ENCODE results near the gene C5AR2.

GRCh38 chr19:47310323-47310722 lies 21.7 kb upstream of the C5AR2 start:
- TF ChIP-seq, protein P1, sequence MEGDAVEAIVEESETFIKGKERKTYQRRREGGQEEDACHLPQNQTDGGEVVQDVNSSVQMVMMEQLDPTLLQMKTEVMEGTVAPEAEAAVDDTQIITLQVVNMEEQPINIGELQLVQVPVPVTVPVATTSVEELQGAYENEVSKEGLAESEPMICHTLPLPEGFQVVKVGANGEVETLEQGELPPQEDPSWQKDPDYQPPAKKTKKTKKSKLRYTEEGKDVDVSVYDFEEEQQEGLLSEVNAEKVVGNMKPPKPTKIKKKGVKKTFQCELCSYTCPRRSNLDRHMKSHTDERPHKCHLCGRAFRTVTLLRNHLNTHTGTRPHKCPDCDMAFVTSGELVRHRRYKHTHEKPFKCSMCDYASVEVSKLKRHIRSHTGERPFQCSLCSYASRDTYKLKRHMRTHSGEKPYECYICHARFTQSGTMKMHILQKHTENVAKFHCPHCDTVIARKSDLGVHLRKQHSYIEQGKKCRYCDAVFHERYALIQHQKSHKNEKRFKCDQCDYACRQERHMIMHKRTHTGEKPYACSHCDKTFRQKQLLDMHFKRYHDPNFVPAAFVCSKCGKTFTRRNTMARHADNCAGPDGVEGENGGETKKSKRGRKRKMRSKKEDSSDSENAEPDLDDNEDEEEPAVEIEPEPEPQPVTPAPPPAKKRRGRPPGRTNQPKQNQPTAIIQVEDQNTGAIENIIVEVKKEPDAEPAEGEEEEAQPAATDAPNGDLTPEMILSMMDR (IDR thresholded peaks at IDR 0.05; ENCODE audit: insufficient read depth, low read depth, low read length), result no peak
- TF ChIP-seq EZH2 (IDR thresholded peaks at IDR 0.05; ENCODE audit: insufficient read depth, low read length), result no peak

All from astrocyte (in vitro differentiated cells and primary cell).